ENCODE results near the gene RUNX2. TPM values are rescaled to one million over a fixed set of nuclear protein-coding genes. Genes with fewer than 3 reads are reported as not detected.

RUNX2 gene
- total RNA-seq, result 0.52 and 1.3 TPM in 2 replicates

DNA sequence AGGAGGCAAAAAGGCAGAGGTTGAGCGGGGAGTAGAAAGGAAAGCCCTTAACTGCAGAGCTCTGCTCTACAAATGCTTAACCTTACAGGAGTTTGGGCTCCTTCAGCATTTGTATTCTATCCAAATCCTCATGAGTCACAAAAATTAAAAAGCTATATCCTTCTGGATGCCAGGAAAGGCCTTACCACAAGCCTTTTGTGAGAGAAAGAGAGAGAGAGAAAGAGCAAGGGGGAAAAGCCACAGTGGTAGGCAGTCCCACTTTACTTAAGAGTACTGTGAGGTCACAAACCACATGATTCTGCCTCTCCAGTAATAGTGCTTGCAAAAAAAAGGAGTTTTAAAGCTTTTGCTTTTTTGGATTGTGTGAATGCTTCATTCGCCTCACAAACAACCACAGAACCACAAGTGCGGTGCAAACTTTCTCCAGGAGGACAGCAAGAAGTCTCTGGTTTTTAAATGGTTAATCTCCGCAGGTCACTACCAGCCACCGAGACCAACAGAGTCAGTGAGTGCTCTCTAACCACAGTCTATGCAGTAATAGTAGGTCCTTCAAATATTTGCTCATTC, at the start of gene RUNX2:
Gene RUNX2, plus strand, starts transcription at position 375 of the 567 bp plus-strand sequence. CDS start 397 bp downstream, outside the sequence.

DNA sequence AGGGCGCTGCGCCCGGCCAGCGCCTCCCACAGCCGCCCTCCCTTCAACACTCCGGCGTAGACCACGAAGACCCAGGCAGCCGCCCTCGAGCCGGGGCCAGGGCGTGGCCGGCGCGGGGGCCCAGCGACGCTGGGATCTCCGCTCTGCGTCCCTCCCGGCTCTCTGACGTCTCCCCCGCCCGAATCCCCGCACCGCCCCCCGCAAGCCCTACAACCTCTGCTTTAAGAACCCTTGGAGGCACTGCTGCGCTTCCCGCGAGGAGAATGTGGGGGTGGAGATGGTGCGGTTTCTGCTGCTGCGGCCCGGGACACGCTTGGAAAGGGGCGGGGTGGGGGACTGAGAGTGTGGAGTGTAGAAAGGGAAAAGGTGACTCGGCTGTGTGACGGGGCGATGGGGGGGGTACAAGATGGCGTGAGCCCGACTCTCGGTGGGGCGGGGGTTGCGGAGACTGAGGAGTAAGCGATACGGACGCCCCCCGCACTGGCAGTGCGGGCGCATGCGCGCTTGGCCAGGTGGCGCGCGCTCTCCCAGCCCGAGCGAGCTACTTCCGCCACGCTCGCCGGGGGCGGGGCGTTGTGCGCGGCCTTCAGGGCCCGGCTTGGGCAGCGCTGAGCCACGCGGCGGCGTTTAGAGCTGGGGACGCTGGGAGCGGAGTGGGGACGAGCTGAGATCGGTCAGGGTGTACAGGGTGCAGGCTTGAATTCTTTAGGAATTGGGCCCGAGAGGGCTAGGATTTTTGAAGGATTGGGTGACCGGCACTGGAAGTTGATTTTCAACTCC, 49.6 kb downstream of the RUNX2 start, which contains the start of gene SUPT3H:
Gene SUPT3H, minus strand, starts transcription at position 381 of the 780 bp plus-strand sequence.

Other genes starting within 250 kb of the RUNX2 start
- 6.9 and 9.7 TPM in 2 replicates for gene SUPT3H, start 49.6 kb downstream of the RUNX2 start, total RNA-seq